ENCODE measurements around the gene CAPZA1. TPM values are rescaled to one million over a fixed set of nuclear protein-coding genes. Genes with fewer than 3 reads are reported as not detected.

Gene CAPZA1
- total RNA-seq, 1 donor from 2014 or later, result 171 TPM

- no peaks in the 10 kb centered on the region for H4K20me1 ChIP-seq (ENCODE audit: insufficient read depth, low read length)
- no peaks in the 10 kb centered on the region for H3K79me2 ChIP-seq (ENCODE audit: insufficient read depth, low read length)
- no peaks in the 10 kb centered on the region for H3K9me3 Mint-ChIP-seq (ENCODE audit: unreplicated experiment)
- H3K27me3 ChIP-seq (ENCODE audit: insufficient read depth, low read length), result no peaks in the 10 kb centered on the region
- H3K27ac ChIP-seq (ENCODE audit: low read depth, low read length), result no peak overlapping the region
- no peaks in the 10 kb centered on the region for H3K4me1 ChIP-seq (ENCODE audit: insufficient read depth, low read length)
- H3K4me3 ChIP-seq (ENCODE audit: insufficient read depth, low read depth, low read length), result no peak overlapping the region
- H2AFZ ChIP-seq (ENCODE audit: low read depth, low read length), result no peak overlapping the region
- no peak overlapping the region for H3K27ac Mint-ChIP-seq (ENCODE audit: unreplicated experiment)
- TF ChIP-seq EZH2 (IDR thresholded peaks at IDR 0.05; ENCODE audit: insufficient read depth, low read length) (no peak), CTCF (IDR thresholded peaks at IDR 0.05; ENCODE audit: insufficient read depth, low read depth, low read length) (no peak)
- peaks cover 17% of the 10 kb centered on the region for H3K36me3 ChIP-seq (ENCODE audit: insufficient read depth, low read length)
- H3K27me3 Mint-ChIP-seq (ENCODE audit: low read depth, unreplicated experiment), result no peaks in the 10 kb centered on the region
- H3K4me3 Mint-ChIP-seq (ENCODE audit: unreplicated experiment), result no peak overlapping the region
- H3K9me3 ChIP-seq (ENCODE audit: insufficient read depth, low read depth, low read length), result no peaks in the 10 kb centered on the region
- H3K4me2 ChIP-seq (ENCODE audit: low read length), result no peak overlapping the region
- peaks cover 3% of the 10 kb centered on the region for H3K36me3 Mint-ChIP-seq (ENCODE audit: low read depth, unreplicated experiment)
- H3K9ac ChIP-seq (ENCODE audit: low read length), result no peak overlapping the region
- H3K4me1 Mint-ChIP-seq (ENCODE audit: low read depth, unreplicated experiment), result no peaks in the 10 kb centered on the region
- FAIRE-seq (no peak), DNase-seq (ENCODE audit: low read depth) (no peak)
Observed at GRCh38 chr1:112599477-112599876, 20.2 kb upstream of the CAPZA1 start.

DNA sequence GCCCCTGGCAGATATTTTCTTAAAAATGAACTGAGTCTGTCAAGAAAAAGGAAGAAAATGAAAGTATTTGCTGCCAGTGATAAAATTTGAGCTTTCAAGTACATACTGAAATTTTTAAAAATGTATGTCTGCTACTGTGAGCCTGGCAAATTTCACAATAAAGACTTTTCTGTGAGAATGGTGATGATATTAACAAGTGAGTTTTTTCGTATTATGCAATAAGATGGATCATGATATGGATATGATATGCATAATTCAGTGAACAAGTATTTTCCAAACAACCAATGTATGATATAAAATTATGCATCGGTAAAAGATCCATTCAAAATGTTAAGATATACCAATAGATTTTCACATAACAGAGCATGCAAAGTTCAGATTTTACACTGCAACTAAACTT is 16.6 kb upstream of the CAPZA1 start:
- H3K9ac ChIP-seq (ENCODE audit: low read length), result no peak overlapping the region
- H3K4me2 ChIP-seq (ENCODE audit: low read length), result no peak overlapping the region
- no peak for FAIRE-seq
- H3K9me3 Mint-ChIP-seq (ENCODE audit: unreplicated experiment), result no peaks in the 10 kb centered on the region
- TF ChIP-seq CTCF (IDR thresholded peaks at IDR 0.05; ENCODE audit: insufficient read depth, low read depth, low read length), result no peak
- no peak for TF ChIP-seq EZH2 (IDR thresholded peaks at IDR 0.05; ENCODE audit: insufficient read depth, low read length)
- no peak overlapping the region for H2AFZ ChIP-seq (ENCODE audit: low read depth, low read length)
- no peaks in the 10 kb centered on the region for H3K79me2 ChIP-seq (ENCODE audit: insufficient read depth, low read length)
- no peaks in the 10 kb centered on the region for H3K4me1 ChIP-seq (ENCODE audit: insufficient read depth, low read length)
- H3K36me3 Mint-ChIP-seq (ENCODE audit: low read depth, unreplicated experiment), result peaks cover 14% of the 10 kb centered on the region
- no peak overlapping the region for H3K27ac Mint-ChIP-seq (ENCODE audit: unreplicated experiment)
- peaks cover 19% of the 10 kb centered on the region for H3K36me3 ChIP-seq (ENCODE audit: insufficient read depth, low read length)
- H4K20me1 ChIP-seq (ENCODE audit: insufficient read depth, low read length), result peaks cover 3% of the 10 kb centered on the region
- H3K27me3 Mint-ChIP-seq (ENCODE audit: low read depth, unreplicated experiment), result no peaks in the 10 kb centered on the region
- no peaks in the 10 kb centered on the region for H3K27me3 ChIP-seq (ENCODE audit: insufficient read depth, low read length)
- H3K27ac ChIP-seq (ENCODE audit: low read depth, low read length), result no peak overlapping the region
- H3K4me3 Mint-ChIP-seq (ENCODE audit: unreplicated experiment), result no peak overlapping the region
- no peaks in the 10 kb centered on the region for H3K4me1 Mint-ChIP-seq (ENCODE audit: low read depth, unreplicated experiment)
- H3K9me3 ChIP-seq (ENCODE audit: insufficient read depth, low read depth, low read length), result no peaks in the 10 kb centered on the region
- H3K4me3 ChIP-seq (ENCODE audit: insufficient read depth, low read depth, low read length), result no peak overlapping the region
- DNase-seq (ENCODE audit: low read depth), result no peak

DNA sequence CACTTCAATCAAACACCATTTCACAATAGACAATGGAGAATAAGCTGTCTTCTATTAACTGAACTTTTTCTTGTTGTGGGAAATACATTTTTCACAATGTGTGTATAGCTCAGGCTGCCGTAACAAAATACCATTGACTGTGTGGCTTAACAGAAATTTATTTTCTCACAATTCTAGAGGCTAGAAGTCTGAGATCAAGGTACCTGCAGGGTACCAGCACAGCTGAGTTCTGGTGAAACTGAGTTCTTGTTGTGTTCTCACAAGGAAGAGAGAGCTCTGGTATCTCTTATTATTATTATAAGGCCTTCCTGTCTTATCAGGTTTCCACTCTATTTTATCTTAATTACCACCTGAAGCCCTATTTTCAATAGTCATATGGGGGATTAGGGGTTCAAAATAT is 16.1 kb upstream of the CAPZA1 start:
- H3K9ac ChIP-seq (ENCODE audit: low read length), result no peak overlapping the region
- H4K20me1 ChIP-seq (ENCODE audit: insufficient read depth, low read length), result peaks cover 3% of the 10 kb centered on the region
- no peak overlapping the region for H3K4me2 ChIP-seq (ENCODE audit: low read length)
- Mint-ChIP-seq H3K36me3 (ENCODE audit: low read depth, unreplicated experiment) (peaks cover 14% of the 10 kb centered on the region), H3K9me3 (ENCODE audit: unreplicated experiment) (no peaks in the 10 kb centered on the region), H3K27ac (ENCODE audit: unreplicated experiment) (no peak overlapping the region), H3K4me1 (ENCODE audit: low read depth, unreplicated experiment) (no peaks in the 10 kb centered on the region), H3K27me3 (ENCODE audit: low read depth, unreplicated experiment) (no peaks in the 10 kb centered on the region), H3K4me3 (ENCODE audit: unreplicated experiment) (no peak overlapping the region)
- no peak overlapping the region for H3K27ac ChIP-seq (ENCODE audit: low read depth, low read length)
- no peaks in the 10 kb centered on the region for H3K27me3 ChIP-seq (ENCODE audit: insufficient read depth, low read length)
- H3K36me3 ChIP-seq (ENCODE audit: insufficient read depth, low read length), result peaks cover 19% of the 10 kb centered on the region
- no peaks in the 10 kb centered on the region for H3K4me1 ChIP-seq (ENCODE audit: insufficient read depth, low read length)
- DNase-seq (ENCODE audit: low read depth) (no peak), FAIRE-seq (no peak)
- no peak overlapping the region for H3K4me3 ChIP-seq (ENCODE audit: insufficient read depth, low read depth, low read length)
- no peaks in the 10 kb centered on the region for H3K9me3 ChIP-seq (ENCODE audit: insufficient read depth, low read depth, low read length)
- no peaks in the 10 kb centered on the region for H3K79me2 ChIP-seq (ENCODE audit: insufficient read depth, low read length)
- no peak for TF ChIP-seq EZH2 (IDR thresholded peaks at IDR 0.05; ENCODE audit: insufficient read depth, low read length)
- TF ChIP-seq CTCF (IDR thresholded peaks at IDR 0.05; ENCODE audit: insufficient read depth, low read depth, low read length), result no peak
- H2AFZ ChIP-seq (ENCODE audit: low read depth, low read length), result no peak overlapping the region
